GM19099 (cell line): ENCODE results near the gene C6orf47.

Experiments used
- POLR2A ChIP-seq: IDR thresholded peaks from 3 replicates; pipeline ENCODE4 v1.6.1; 2011; ENCODE audit warnings: low read depth; ENCODE audit not compliant: insufficient read length; ENCODE audit errors: extremely low read depth

The C6orf47 gene

GRCh38 chr6:31636698-31637596 lies 23.6 kb downstream of the C6orf47 start:
- no peak for TF ChIP-seq POLR2A

DNA sequence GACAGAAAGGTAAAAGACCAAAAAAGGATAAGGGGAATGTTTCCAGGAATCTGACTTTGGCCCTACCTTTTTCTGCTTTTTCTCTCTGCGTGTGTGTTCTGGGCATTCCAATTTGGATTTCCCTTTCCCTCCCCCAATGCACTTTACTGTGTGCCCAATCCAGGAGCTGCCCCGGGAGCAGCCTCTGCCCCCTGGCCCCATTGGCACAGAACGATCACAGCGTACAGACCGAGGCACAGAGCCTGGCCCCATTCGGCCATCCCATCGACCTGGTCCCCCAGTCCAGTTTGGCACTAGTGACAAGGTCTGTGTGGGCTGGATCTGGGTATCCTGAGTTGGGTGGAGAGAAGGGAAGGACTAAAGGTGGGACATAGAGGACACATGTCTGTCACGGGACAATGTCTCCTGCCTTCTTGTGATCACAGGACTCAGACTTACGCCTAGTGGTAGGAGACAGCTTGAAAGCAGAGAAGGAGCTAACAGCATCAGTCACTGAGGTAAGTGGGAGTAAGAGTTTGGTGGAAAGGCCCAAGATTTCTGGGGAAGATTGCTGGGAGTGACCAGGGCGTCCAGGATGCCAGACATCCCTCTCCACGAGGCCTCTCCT lies 25.5 kb downstream of the C6orf47 start:
- TF ChIP-seq POLR2A = no peak

DNA sequence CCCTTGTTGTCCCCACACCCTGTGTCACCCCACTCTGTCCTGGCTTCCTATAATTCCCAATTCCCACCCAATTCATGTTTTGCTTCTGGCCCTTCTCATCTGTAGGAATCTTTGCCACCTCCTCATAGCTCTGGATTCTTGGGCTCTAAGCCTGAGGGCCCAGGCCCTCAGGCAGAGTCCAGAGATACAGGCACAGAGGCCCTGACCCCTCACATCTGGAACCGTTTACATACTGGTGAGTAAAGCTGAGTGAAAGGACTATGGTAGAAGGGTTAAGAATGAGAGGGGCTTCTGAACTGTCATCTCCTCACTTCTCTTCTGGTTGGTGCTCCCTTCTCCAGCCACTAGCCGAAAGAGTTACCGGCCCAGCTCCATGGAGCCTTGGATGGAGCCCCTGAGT lies 26.4 kb downstream of the C6orf47 start:
- TF ChIP-seq POLR2A = no peak

DNA sequence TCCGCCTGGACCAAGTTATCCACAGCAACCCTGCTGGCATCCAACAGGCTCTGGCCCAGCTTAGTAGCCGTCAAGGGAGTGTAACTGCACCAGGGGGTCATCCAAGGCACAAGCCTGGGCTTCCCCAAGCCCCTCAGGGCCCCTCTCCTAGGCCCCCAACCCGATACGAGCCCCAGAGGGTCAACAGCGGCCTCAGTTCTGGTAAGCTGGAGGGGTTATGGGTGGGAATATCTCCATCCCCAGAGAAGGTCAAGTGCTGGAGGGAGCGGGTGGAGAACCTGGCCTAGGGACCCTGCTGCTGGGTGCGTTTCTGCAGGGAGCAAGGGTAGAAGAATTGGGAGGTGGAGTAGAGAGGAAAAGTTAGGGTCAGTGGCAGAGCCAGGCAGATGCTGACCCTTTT lies 27.1 kb downstream of the C6orf47 start:
- no peak for TF ChIP-seq POLR2A

- TF ChIP-seq POLR2A = peak; percentile 9
Measured at GRCh38 chr6:31632279-31632946, 28.2 kb downstream of the C6orf47 start.

DNA sequence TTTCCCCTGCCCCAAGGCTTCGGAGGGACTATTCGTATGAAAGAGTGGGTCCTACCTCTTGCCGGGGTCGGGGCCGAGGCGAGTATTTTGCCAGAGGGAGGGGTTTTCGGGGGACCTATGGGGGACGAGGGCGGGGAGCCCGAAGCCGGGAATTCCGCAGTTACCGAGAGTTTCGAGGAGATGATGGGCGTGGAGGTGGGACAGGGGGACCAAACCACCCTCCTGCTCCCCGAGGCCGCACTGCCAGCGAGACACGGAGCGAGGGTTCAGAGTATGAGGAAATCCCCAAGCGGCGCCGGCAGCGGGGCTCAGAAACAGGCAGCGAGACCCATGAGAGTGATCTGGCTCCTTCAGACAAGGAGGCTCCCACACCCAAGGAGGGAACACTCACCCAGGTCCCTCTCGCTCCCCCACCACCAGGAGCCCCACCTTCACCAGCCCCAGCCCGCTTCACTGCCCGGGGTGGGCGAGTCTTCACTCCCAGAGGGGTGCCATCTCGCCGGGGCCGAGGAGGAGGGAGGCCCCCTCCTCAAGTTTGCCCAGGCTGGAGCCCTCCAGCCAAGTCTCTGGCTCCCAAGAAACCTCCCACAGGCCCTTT lies 28.8 kb downstream of the C6orf47 start:
- TF ChIP-seq POLR2A = no peak

GRCh38 chr6:31631209-31631608 lies 29.4 kb downstream of the C6orf47 start:
- TF ChIP-seq POLR2A = no peak

DNA sequence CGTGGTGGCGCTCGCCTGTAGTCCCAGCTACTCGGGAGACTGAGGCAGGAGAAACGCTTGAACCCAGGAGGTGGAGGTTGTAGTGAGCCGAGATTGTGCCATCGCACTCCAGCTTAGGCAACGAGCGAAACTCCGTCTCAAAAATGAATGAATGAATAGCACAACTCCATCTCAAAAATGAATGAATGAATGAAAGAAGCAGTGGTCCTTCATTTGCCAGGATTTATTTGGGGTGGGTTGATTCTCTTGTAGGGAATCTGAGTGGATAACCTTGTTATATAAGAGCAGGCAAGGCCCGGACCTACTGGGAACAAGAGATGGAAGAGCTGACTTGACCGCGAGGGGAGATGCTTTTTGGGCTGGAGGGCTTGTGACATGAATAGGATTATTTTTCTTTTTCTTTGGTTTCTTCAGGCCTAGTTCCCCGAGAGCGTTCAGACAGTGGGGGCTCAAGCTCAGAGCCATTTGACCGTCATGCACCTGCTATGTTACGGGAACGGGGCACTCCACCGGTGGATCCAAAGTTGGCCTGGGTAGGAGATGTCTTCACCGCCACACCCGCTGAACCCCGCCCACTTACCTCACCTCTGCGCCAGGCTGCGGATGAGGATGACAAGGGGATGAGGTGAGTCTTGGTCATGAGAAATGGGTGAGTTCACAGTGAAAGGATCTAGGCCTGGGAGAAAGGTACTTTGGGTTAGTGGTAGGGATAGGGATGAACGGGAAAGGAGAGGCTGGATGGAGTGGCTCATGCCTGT lies 30.2 kb downstream of the C6orf47 start:
- TF ChIP-seq POLR2A = no peak

- TF ChIP-seq POLR2A = no peak
Measured at GRCh38 chr6:31629014-31629413, 31.6 kb downstream of the C6orf47 start.

GRCh38 chr6:31627690-31628287 lies 32.8 kb downstream of the C6orf47 start:
- TF ChIP-seq POLR2A = no peak

DNA sequence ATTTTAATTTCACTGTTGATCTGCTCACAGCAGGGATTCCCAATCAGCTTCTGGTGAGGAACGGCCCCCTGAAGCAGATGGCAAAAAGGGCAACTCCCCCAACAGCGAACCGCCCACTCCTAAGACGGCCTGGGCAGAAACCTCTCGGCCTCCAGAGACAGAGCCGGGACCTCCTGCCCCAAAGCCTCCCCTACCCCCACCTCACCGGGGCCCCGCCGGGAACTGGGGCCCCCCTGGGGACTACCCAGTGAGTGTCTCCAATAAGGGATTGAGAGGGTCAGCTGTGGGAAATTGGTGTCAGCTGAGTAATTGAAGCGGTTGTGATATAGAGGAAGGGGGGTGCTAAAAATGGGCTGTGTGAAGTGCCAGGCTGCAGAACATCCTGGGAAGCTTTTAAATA lies 33.6 kb downstream of the C6orf47 start:
- TF ChIP-seq POLR2A = no peak

- no peak for TF ChIP-seq POLR2A
Measured at GRCh38 chr6:31624070-31624469, 36.5 kb downstream of the C6orf47 start.

DNA sequence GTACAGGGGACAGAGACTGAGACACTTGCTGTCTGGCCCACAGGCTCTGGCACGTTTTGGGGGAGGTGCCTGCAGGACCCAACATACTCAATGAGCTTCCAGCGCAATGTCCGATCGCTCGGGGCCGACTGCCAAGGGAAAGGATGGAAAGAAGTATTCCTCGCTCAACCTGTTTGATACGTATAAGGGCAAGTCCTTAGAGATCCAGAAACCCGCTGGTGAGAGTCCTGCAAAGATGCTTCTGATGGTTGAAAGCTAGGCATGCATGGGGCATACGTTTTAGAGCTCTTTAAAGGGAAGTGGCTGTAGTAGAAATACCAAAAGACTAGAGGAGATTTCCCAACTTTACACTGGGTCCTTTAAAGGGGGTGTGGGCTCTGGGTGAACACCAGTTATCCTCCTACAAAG lies 37.9 kb downstream of the C6orf47 start:
- TF ChIP-seq POLR2A = no peak

DNA sequence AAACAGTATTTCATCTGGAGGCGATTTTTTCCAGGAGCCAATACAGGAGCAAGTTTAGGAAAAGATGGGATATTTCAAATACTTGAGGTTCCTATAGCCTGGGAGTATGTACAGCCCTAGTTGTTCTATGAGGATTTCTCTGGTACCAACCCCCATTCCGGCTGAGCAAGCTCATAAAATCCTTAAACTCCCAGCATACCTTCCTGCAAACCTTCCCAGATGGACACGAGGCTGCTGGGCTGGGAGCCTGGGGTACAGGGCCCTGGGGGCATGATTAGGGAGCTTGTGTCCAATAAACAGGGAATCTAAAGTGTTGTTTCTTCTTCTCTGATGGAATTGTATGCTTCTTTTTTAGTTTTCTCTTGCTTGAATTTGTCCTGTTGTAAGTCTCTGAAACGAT lies 38.6 kb downstream of the C6orf47 start:
- TF ChIP-seq POLR2A = no peak
